GM12801 (cell line): ENCODE results near the gene POLR1C.

Experiments used
- CTCF ChIP-seq: IDR thresholded peaks from one replicate; pipeline ENCODE4 v1.5.1; 2011; ENCODE audit warnings: control low read depth; ENCODE audit not compliant: insufficient read length; ENCODE audit errors: extremely low read depth

The POLR1C gene

DNA sequence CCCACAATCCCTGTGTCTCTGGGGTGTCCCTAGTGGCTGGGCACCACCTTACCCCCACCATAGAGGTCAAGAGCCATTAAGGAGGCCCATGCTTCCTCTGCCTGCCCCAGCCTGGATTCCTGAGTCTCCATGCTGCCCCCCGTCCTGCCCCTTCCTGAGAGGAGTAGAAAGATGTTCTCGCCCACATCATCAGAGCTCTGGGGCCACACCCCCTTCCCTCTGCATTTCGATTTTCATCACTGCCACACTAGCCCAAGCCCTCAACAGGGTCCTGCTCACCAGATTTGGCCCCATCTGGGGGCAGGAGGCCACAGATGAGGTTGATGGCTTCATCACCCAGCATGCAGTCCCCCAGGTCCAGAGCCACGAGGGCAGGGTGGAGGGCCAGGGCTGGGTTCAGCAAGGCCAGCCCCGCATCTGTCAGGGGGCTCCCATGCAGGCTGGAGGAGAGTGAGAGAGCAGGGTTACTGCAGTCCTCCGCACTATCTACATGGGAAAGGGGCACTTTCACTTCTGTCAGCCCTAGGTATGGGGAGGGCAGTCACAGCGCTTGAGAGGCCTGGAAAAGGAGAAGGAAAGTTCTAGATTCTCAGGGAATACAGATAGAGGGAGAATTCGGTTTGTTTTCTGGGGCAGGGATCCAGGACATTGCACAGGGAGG is 8.3 kb upstream of the POLR1C start:
- no peak for TF ChIP-seq CTCF

DNA sequence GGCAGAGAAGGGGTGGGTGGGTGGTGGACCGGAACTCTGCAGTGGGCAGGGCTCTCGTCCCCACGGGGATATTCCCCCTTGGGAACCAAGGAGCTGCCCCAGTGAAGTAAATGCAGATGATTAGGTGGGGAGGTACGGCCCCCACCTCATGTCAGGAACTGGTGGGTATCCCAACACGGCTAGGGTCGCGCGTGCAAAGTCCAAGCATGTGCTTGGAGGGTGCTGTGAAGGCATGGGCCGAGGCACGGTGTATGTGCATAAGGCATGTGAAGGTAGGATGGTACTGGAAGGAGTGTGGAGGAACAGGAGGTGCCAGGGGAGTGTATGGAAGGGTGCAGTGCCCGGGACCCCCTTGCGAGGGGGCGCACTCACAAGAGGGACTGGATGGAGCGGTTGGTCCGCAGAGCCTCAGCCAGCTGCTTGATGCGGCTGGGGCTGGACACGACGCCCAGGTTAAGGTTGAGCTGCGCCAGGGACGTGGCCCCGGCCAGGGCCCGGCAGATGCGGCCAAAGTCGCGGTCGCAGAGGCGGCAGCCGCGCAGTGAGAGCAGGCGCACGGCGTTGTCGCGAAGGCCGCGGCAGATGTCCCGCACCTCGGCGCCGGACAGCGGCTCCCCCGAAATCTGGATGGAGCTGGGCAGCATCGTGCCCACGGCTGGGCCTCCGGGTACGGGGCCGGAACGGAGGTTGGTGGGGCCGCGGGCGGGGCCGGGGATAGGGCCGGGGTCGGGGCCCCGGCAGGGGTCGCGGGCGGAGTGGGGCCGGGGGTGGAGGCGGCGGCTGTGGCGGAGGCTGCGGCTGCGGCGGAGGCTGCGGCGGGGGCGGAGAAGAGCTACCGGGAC is 7.5 kb upstream of the POLR1C start:
- no peak for TF ChIP-seq CTCF

- TF ChIP-seq CTCF = no peak
These were observed 6.7 kb upstream of the POLR1C start, which contains the start of gene LRRC73 for GRCh38 chr6:43509984-43510826. TSS of gene LRRC73 (minus strand) at chr6:43510346. CDS start at chr6:43509785, 561 bp downstream.

DNA sequence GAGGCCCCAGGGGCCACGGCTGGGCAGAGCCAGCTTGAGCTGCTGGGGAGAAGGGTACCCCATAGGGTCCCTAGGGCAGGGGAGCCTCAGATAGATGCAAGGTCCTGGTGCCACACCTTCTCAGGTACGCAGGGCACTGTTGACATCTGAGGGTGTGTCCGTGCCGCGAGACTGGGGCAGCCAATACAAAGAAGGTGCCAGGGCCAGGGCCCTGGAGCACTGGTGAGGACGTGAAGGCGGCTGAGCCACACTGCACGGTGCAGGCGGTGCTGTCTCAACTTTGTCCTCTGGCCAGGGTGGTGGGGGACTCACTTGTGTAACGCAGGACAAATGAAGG is 6.1 kb upstream of the POLR1C start:
- TF ChIP-seq CTCF = no peak

DNA sequence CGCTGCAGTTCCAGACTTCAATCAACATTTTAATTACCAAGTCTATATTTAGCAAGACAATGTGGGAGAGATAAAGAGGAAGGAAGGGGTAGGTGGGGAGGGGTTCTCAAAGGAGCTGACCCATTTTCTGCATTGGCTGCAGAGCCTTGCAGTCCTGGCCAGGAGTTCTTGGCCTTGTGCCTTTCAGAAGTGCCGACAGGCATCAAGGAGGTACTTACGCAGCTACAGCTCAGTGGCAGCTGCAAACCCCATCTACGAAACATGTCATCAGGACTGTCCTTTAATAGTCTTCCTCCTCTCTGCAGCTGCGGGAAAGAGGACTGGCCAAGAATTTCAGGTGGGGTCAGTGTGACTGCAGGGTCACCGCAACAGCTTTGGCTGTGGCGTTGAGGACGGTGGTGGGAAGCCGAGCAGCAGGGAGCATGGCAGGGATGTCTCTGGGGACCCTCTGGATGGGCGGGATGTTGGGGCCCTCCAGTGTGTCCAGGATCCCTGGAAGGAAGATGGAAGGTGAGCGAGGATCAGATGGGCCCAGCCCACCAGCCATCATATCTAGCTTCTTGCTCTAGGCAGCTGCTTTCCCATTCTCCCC is 5.0 kb upstream of the POLR1C start:
- no peak for TF ChIP-seq CTCF

DNA sequence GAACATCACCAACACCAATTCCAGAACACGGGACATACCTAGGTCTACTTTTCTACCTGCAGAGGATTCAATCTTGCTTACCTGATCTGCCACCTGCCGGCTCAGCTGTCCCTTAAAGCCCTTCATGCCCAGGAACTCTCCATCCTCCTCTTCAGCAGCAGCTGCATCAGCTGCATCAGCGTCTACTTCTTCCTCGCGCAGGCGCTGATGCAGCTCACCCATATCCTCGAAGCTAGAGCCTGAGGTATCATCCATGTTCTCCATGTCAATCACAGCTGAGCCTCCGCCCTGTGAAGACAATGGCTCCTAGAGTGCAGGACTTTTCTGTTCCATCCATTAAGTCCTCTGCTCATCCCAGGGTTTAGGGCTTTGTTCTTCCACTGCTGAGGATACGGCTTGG is 1.1 kb upstream of the POLR1C start:
- no peak for TF ChIP-seq CTCF

DNA sequence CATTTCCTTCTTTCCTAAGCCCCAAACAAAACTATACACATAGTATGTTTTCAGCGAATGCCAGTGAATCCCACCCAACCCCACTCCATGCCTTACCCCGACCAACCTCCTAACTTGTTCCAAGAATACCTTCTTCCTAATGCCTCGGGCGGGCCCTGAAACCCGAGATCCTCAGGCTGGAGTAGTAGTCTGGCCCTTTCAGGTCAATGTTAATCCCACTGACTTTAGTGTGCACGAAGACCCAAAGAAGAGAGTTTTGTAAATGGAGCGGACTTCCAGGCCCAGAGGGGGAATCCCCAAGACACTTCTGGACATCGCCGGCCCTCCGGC is 557 bp upstream of the POLR1C start:
- TF ChIP-seq CTCF = no peak
